IPS DF 4.7 (cell line): ENCODE data around the gene MISFA.
A peak's percentile ranks its signal among the peaks of the same experiment; 100 is the strongest.
"Not testable (repeated sequence)": the region's sequence is repeated elsewhere in the genome, so short reads cannot be mapped to it uniquely, and the experiment has no call there.

Source experiments
- DNase-seq: peaks from one replicate; pipeline ENCODE4 v3.0.0-alpha.2; 2013; ENCODE audit warnings: low spot score; ENCODE audit errors: extremely low read depth

The MISFA gene

GRCh38 chr11:18617688-18618341, 18.2 kb downstream of the MISFA start:
- no peak for DNase-seq

- DNase-seq = no peak
These were observed 18.9 kb downstream of the MISFA start for GRCh38 chr11:18618342-18619025.

- DNase-seq = no peak
These were observed 24.1 kb downstream of the MISFA start for GRCh38 chr11:18623707-18624106.

GRCh38 chr11:18624161-18624560, 24.6 kb downstream of the MISFA start:
- DNase-seq = no peak

- no peak for DNase-seq
These were observed 33.3 kb downstream of the MISFA start for GRCh38 chr11:18632841-18633240.

- no peak for DNase-seq
These were observed 33.9 kb downstream of the MISFA start for GRCh38 chr11:18633256-18634139.

- peak; percentile 83 for DNase-seq
These were observed 34.8 kb downstream of the MISFA start, which contains the start of gene SPTY2D1 for GRCh38 chr11:18634140-18635032. TSS of gene SPTY2D1 (minus strand) at chr11:18634342. CDS start at chr11:18634257, 85 bp downstream.

- DNase-seq = no peak
These were observed 42.1 kb downstream of the MISFA start for GRCh38 chr11:18641677-18642076.

GRCh38 chr11:18643034-18643433, 43.4 kb downstream of the MISFA start:
- not testable (repeated sequence) for DNase-seq

GRCh38 chr11:18650353-18650752, 50.8 kb downstream of the MISFA start:
- no peak for DNase-seq

GRCh38 chr11:18650859-18651557, 51.4 kb downstream of the MISFA start:
- peak; percentile 64 for DNase-seq
